ENCODE measurements around the gene PLEKHD1. TPM values are rescaled to one million over a fixed set of nuclear protein-coding genes. Genes with fewer than 3 reads are reported as not detected.
"Not testable (repeated sequence)": the region's sequence is repeated elsewhere in the genome, so short reads cannot be mapped to it uniquely, and the experiment has no call there.

Gene PLEKHD1
- total RNA-seq, 1 experiment from 2014 or later, result not detected

DNA sequence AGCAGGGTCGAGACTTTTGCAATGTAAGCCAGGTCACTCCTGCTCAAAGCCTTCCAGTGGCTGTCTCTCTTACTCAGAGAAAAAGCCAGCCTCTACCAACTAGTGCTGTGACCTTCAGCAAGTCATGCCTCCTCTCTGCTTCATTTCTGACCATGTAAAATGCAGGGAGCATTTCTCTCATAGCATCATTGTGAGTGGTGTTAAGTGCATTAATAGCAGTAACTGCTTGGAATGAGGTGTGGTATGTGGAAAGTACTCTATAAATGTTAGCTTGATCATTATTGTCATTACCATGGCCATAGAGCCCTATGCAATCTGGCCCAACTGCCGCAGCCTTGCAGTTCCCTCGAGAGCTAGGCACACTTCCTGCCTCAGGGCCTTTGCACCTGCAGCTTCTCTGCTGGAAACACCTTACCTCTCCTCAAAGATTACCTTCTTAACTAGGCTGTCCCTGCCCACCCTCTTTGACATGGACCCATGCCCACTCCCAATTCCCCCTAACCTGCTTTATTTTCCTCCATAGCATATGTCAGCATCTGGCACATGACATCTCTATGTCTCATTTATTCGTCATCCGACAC, 10.9 kb downstream of the PLEKHD1 start:
- H3K27me3 ChIP-seq, result no peaks in the 10 kb centered on the region
- no peaks in the 10 kb centered on the region for H3K36me3 ChIP-seq
- no peak for DNase-seq
- no peak overlapping the region for H3K4me3 ChIP-seq
- H3K9me3 ChIP-seq, result no peaks in the 10 kb centered on the region

DNA sequence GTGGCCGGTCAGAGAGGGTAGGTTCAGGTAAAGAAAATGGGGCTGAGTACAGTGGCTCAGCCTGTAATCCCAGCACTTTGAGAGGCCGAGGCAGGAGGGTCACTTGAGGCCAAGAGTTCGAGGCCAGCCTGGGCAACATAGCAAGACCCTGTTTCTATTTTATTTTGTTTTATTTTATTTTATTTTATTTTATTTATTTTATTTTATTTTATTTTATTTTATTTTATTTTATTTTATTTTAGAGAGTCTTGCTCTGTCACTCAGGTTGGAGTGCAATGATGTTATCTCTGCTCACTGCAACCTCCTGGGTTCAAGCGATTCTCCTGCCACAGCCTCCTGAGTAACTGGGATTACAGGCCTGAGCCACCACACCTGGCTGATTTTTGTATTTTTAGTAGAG, 13.3 kb downstream of the PLEKHD1 start:
- not testable (repeated sequence) for H3K4me3 ChIP-seq, H3K27me3 ChIP-seq, H3K36me3 ChIP-seq, H3K9me3 ChIP-seq, DNase-seq

DNA sequence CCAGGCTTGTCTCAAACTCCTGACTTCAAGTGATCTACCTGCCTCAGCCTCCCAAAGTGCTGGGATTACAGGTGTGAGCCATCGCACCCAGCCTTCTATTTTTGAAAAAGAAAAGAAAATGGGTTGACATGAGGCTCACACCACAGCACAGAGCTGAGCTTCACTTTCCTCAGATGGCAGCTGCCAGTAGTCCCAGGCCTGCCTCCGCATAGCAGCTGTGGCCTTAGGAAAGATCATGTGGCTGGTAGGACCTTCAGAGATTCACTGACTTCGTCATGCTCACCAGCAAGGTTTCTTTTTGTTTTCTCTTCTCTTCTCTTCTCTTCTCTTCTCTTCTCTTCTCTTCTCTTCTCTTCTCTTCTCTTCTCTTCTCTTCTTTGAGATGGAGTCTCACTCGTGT, 13.8 kb downstream of the PLEKHD1 start:
- DNase-seq, H3K4me3 ChIP-seq, H3K27me3 ChIP-seq, H3K9me3 ChIP-seq, H3K36me3 ChIP-seq: not testable (repeated sequence)

DNA sequence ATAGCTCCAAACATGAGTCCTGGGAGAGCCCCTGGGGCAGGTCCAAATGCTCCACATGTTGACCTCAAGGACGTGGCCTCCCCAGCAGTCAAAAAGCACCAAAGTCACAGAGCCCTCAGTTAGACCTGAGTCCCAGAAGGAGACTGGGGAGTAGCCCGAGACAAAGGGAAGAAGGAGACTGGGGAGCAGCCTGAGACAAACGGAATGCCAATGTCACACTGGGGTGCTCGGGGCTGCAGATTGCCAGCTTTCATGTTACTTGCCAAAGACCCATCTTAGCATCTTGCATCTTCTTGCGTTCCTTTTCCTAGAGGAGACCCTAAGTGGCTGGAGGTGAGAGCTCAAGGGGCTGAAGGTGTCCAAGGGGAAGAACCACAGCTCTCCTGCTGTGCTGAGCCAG, 14.9 kb downstream of the PLEKHD1 start:
- Histone ChIP-seq H3K4me3 (no peak overlapping the region), H3K27me3 (no peaks in the 10 kb centered on the region), H3K36me3 (no peaks in the 10 kb centered on the region), H3K9me3 (no peaks in the 10 kb centered on the region)
- no peak for DNase-seq

DNA sequence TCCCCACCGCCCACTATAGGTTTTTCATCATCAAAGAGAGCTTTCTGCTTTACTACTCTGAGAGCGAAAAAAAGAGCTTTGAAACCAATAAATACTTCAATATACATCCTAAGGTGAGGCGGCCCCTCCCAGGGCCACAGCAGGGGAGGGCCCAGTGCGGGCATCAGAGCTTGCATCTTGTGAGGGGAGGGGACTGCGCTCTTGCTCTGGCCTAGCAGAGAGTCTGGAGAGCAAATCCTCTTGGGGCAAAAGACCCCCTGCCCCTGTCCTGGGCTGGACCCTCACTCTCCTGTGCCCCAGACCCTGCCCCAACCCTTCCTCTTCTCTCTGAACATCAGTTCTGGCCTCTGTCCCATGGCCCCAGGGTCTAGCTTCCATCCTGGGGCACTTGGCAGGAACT, 15.6 kb downstream of the PLEKHD1 start:
- Histone ChIP-seq H3K27me3 (no peaks in the 10 kb centered on the region), H3K9me3 (no peaks in the 10 kb centered on the region), H3K36me3 (no peaks in the 10 kb centered on the region), H3K4me3 (no peak overlapping the region)
- no peak for DNase-seq

DNA sequence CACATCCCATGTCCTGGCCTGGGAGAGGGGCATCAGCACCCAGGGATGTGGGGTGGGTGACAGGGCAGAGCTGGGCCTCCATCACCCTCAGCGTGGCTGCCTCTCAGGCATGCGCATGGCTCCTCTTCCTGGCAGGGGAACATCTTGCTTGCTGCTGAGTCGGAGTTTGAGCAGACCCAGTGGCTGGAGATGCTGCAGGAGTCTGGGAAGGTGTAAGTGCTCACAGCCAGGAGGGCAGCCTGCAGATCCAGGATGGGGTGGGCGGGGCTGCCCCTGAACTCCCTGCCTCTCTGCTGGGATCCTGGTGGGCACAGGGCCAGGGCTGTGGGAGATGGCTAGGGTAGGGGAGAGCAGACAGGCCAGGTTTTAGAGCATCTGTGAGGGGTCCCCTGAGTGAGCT, 16.2 kb downstream of the PLEKHD1 start:
- H3K4me3 ChIP-seq, result no peak overlapping the region
- DNase-seq, result no peak
- H3K36me3 ChIP-seq, result no peaks in the 10 kb centered on the region
- H3K9me3 ChIP-seq, result no peaks in the 10 kb centered on the region
- no peaks in the 10 kb centered on the region for H3K27me3 ChIP-seq

DNA sequence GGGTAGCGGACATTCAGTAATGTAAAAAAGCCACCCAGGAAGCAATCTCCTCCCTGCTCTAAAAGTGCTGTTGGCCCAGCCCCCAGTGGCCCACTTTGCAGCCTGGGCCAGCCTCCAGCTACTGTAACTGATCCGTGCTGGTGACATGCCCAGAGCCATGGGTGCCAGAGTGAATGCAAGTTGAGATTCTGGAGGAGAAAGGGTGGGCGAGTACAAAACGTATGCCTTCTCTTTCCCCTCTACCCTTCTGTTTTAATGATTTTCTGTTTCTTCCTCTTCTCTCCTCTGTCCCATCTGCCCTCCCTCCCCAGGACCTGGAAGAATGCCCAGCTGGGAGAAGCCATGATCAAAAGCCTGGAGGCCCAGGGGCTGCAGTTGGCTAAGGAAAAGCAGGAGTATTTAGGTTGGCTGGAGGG, 16.9 kb downstream of the PLEKHD1 start:
- DNase-seq, result peak; percentile 45
- Histone ChIP-seq H3K9me3 (no peaks in the 10 kb centered on the region), H3K4me3 (no peak overlapping the region), H3K36me3 (no peaks in the 10 kb centered on the region), H3K27me3 (no peaks in the 10 kb centered on the region)

DNA sequence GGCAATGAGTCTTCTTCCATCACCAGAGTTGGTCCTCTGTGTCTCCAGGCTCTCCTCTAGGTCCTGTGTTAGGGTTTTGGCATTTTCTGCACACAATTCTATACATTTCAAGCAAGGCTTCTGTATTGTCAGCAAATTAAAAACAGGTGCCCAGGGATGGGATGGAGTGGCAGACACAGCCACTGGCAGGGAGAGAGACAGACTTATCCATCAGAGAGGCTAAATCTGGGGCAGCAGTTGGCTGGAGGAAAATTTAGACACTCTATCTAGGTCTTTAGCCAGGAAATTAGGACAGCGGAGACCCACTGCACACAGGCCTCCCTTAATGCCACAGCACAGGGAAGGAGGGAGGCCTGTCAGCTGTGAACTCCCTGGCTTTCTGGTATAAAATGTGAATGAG, 20.2 kb downstream of the PLEKHD1 start:
- DNase-seq, result no peak

DNA sequence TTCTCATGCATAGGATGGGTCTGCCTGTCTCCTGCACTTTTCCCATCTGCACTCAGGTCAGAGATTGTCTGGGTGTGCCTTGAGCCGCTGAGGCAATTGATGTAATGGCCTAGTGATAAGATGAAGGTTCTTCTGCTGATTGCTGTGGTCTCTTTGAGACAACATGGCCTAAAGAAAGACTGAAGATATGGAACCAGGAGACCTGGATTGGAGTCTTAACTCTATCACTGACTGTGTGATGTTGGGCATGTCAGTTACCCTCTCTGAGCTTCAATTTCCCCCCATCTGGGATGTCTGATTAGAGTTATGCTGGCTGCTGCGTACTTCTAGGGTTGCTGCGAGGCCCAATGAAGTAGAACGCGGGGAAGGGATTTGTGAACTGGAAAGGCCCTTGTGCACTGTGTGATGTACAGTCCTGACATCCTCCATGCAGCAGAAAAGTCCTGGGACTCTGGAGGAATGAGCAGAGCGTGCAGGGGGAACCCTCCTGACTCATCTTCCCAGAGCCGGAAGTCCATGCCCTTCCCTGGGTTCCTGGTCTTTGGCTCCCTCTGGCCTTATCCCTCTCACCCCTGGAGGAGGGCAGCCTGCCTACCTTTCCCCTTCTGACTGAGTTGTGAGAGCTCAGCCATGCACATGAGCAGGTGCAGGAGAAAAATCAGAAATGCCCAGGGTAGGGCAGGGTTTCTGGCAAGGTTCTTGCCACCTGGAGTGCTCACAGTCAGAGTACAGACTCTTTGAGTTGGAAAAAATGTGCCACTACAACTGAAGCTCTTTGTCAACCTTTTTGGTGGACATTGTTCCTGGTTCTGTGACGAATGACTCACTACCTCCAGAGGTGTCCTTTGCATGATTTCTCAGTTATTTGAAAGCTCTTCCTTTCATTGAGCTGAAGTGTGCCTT, 21.1 kb downstream of the PLEKHD1 start:
- H3K9me3 ChIP-seq, result no peaks in the 10 kb centered on the region
- DNase-seq, result no peak
- no peak overlapping the region for H3K4me3 ChIP-seq
- H3K27me3 ChIP-seq, result no peaks in the 10 kb centered on the region
- H3K36me3 ChIP-seq, result no peaks in the 10 kb centered on the region

More for the DNA sequence above, 20.2 kb downstream of the PLEKHD1 start:
- H3K9me3 ChIP-seq, result no peaks in the 10 kb centered on the region
- H3K4me3 ChIP-seq, result no peak overlapping the region
- no peaks in the 10 kb centered on the region for H3K36me3 ChIP-seq
- no peaks in the 10 kb centered on the region for H3K27me3 ChIP-seq

DNA sequence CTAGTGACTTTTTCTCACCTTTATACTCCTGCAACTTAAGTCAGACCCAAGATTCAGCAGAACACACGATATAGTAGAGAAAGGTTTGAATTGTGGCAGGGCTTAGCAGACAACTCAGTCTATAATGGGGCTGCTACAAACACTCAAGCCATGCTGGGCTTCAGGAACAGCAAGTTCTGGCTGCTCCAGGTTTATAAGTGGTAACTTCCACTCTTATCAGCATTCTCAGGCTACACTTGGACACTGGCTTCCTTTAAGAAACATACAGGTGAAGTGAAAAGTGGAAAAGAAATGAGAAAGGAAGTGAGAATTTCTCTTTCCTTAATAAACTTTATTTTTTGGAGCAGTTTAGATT, 21.7 kb downstream of the PLEKHD1 start:
- DNase-seq, result no peak
- Histone ChIP-seq H3K4me3 (no peak overlapping the region), H3K9me3 (no peaks in the 10 kb centered on the region)

DNA sequence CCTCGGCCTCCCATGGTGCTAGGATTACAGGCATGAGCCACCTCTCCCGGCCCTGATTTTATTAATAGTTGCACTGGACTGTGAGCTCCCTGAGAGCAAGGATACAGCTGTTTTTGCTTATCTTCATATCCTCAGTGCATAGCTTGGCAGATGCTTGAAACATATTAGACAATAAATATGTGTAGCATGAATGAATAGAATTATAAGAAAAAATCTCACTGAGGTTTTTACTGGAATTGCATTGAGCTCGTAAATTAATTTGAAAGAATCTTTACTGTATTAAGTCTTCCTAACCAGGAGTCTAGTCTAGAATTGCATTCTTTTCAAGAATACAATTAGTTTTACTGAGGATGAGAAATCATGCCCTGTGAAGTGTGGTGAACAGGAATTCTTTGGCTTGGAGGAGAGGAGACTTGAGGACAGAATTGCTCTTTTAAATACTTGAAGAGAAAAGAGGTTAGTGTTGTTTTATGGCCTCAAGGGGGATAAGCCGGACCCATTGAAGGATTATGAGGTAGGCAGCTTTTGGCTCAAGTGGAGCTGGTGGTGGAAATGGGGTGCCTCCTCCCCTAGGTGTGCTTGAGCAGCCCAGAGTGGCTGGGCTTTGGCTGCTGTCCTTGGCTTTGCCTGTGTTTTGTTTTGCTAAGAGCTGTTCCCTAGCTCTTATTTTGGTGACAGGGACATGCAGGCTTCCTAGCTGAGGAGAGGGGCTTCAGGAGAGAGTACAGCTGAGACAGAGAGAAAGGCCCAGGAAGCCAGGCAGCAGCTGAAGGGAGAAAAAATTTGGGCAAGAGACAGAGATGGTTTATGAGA, 34.0 kb downstream of the PLEKHD1 start:
- DNase-seq, result no peak
- Histone ChIP-seq H3K36me3 (no peaks in the 10 kb centered on the region), H3K27me3 (no peaks in the 10 kb centered on the region), H3K4me3 (no peak overlapping the region), H3K9me3 (no peaks in the 10 kb centered on the region)

More for the DNA sequence above, 21.7 kb downstream of the PLEKHD1 start:
- Histone ChIP-seq H3K36me3 (no peaks in the 10 kb centered on the region), H3K27me3 (no peaks in the 10 kb centered on the region)

DNA sequence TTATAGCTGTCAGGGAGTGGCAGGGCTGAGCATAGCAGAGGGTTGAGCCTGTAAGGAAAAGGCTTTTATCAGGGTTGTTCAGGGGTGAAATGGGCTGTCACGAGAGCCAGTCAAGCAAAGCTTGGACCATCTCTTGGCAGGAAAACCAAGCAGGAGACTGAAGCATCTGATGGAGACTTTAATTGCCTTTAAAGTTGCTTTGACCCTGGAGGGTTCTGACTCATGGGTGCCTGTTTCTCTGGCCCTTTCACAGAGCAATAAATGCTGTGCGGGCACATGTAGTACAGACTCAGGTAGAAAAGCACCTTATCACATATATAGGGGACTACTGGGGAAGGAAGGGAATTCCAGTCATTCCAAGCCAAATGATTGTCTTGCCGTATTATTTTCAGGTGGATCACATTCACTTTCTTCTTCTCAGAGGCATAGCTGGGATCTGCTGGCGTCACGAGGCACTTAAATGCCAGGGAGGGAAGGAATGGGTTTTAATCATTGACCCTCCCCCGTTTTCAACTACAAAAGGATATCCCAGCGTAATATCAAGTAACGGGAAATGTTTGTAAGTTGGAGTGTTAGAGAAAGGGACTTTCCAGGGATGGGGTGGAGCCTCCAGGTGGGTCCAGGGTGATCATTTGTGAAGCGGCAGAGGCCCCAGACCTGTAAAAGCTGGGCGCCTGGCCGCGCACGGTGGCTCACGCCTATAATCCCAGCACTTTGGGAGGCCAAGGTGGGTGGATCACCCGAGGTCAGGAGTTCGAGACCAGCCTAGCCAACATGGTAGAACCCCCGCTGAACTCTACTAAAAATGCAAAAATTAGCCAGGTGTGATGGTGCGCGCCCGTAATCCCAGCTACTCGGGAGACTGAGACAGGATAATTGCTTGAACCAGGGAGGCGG, 34.9 kb downstream of the PLEKHD1 start:
- no peaks in the 10 kb centered on the region for H3K36me3 ChIP-seq
- no peaks in the 10 kb centered on the region for H3K9me3 ChIP-seq
- no peak overlapping the region for H3K4me3 ChIP-seq
- no peaks in the 10 kb centered on the region for H3K27me3 ChIP-seq
- DNase-seq, result no peak

DNA sequence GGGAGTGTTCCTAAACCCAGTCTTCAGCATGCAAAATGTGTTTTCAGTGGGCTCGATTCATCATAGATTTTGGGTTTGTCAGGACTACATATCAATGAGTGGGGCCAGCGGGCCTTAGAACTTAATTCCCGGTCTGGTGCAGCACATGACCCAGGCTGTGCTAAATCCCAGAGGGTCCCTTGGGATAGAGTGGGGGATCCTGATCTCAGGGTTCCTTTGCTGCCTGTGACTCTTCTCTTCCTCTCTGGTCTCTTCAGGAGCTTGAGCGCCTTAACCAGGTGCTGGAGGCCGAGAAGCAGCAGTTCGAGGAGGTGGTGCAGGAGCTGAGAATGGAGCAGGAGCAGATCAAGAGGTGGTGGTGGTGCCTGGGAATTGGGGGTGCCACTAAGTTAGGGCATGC, 37.5 kb downstream of the PLEKHD1 start:
- Histone ChIP-seq H3K9me3 (no peaks in the 10 kb centered on the region), H3K27me3 (no peaks in the 10 kb centered on the region; the same call in 1 of the 2 replicates), H3K4me3 (no peak overlapping the region), H3K36me3 (no peaks in the 10 kb centered on the region)
- DNase-seq, result no peak

DNA sequence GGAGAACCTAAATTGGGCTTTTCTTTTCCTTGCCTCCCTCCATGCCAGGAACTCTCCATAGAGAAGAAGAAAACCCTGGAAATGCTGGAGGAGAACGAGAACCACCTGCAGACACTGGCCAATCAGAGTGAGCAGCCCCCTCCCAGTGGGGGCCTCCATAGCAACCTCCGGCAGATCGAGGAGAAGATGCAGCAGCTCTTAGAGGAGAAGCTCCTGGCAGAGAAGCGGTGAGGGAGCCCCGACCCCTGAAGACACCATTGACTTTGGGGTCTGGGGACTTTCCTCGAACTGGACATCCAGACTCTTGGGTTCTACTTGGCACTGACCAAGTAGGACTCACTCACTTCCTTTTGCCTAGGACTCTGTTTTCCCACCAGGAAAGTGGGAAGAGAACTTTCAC, 41.4 kb downstream of the PLEKHD1 start:
- no peak for DNase-seq
- Histone ChIP-seq H3K9me3 (no peaks in the 10 kb centered on the region), H3K36me3 (no peaks in the 10 kb centered on the region), H3K4me3 (no peak overlapping the region), H3K27me3 (no peaks in the 10 kb centered on the region; the same call in 1 of the 2 replicates)

DNA sequence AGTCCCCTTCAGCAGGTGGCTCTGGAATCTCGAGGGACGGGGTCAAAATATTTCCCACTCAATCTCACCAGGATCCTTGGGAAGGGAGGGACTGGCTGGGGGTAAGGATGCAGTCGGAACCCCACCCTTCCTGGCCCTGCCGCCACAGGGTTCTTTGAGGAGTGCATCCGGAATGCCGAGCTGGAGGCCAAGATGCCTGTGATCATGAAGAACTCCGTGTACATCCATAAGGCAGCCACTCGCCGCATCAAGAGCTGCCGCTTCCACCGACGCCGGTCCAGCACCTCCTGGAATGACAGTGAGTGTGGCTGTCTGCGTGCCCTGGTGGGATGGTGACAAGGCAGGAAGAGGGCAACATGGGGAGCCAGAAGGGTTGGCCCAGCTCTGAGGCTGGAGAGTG, 43.1 kb downstream of the PLEKHD1 start:
- H3K4me3 ChIP-seq, result no peak overlapping the region
- no peak for DNase-seq
- no peaks in the 10 kb centered on the region for H3K9me3 ChIP-seq
- no peaks in the 10 kb centered on the region; the same call in 1 of the 2 replicates for H3K27me3 ChIP-seq
- no peaks in the 10 kb centered on the region for H3K36me3 ChIP-seq

DNA sequence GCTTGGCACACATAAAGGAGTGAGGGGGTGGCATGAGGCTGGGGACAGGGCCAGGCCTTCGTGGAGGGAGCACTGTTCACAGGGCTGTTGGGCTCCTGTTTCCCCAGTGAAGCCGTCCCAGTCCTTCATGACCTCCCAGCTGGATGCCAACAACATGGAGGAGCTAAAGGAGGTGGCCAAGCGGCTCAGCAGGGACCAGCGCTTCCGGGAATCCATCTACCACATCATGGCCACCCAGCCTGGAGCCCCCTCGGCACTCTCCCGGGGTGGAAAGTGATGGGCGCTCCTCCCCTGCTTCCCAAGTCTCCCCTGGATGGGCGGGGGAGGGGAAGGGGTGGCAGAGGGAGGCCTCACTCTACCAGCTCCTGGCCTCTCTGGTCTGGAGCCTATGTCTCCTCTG, 43.6 kb downstream of the PLEKHD1 start:
- Histone ChIP-seq H3K4me3 (no peak overlapping the region), H3K36me3 (no peaks in the 10 kb centered on the region), H3K27me3 (no peaks in the 10 kb centered on the region; the same call in 1 of the 2 replicates), H3K9me3 (no peaks in the 10 kb centered on the region)
- no peak for DNase-seq
